ENCODE results near the gene SLC8A1. TPM values are rescaled to one million over a fixed set of nuclear protein-coding genes. Genes with fewer than 3 reads are reported as not detected.

Gene SLC8A1
- total RNA-seq, 4 donors from 2014 or later: 22.8 to 65.5 (median 42.0) TPM

DNA sequence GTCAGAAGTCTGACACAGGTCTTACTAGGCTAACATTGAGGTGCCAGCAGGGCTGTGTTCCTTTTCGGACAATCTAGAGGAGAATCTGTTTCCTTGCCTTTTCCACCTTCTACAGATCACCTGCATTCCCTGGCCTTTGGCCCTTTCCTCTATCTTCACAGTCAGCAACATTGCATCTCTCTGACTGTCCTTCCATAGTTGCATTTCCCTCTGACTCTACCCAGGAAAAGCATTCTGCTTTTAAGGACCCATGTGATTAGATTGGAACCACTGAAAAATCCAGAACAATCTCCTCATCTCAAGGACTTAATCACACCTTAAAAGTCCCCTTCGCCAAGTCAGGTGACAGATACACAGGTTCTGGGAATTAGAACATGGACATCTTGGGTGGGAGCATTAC lies 181.5 kb downstream of the SLC8A1 start:
- TF ChIP-seq, protein P1, sequence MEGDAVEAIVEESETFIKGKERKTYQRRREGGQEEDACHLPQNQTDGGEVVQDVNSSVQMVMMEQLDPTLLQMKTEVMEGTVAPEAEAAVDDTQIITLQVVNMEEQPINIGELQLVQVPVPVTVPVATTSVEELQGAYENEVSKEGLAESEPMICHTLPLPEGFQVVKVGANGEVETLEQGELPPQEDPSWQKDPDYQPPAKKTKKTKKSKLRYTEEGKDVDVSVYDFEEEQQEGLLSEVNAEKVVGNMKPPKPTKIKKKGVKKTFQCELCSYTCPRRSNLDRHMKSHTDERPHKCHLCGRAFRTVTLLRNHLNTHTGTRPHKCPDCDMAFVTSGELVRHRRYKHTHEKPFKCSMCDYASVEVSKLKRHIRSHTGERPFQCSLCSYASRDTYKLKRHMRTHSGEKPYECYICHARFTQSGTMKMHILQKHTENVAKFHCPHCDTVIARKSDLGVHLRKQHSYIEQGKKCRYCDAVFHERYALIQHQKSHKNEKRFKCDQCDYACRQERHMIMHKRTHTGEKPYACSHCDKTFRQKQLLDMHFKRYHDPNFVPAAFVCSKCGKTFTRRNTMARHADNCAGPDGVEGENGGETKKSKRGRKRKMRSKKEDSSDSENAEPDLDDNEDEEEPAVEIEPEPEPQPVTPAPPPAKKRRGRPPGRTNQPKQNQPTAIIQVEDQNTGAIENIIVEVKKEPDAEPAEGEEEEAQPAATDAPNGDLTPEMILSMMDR (IDR thresholded peaks at IDR 0.05): no peak
- no peak for TF ChIP-seq POLR2AphosphoS5 (IDR thresholded peaks at IDR 0.05)
- no peak for TF ChIP-seq EP300 (IDR thresholded peaks at IDR 0.05; ENCODE audit: low read depth)
- H3K27me3 ChIP-seq: no peaks in the 10 kb centered on the region
- H3K9me3 ChIP-seq: no peaks in the 10 kb centered on the region
- no peak for DNase-seq
- WGBS, 2 donors (ENCODE audit: low coverage in 1 of 2): 88% methylated on average over 2 of the region's 2 CpGs; no CpG with 5 or more reads in 1 of the 2 donors
- no peak overlapping the region for H3K27ac ChIP-seq
- intact Hi-C loops (cut with DNase I; ENCODE audit: low total_unique reads) (no loop called here), in situ Hi-C loops (cut with MboI; ENCODE audit: low pct_ligation_motif_present in 1 of 4, low pct_unique_long_range_greater_than_20kb in 1 of 4, low sequenced_read_pairs in 3 of 4) (no loop called here)
- H3K36me3 ChIP-seq: no peaks in the 10 kb centered on the region
- no peak overlapping the region for H3K4me3 ChIP-seq
- H3K4me1 ChIP-seq: peaks cover 0 to 3% (median 0%) of the 10 kb centered on the region in 4 donors

DNA sequence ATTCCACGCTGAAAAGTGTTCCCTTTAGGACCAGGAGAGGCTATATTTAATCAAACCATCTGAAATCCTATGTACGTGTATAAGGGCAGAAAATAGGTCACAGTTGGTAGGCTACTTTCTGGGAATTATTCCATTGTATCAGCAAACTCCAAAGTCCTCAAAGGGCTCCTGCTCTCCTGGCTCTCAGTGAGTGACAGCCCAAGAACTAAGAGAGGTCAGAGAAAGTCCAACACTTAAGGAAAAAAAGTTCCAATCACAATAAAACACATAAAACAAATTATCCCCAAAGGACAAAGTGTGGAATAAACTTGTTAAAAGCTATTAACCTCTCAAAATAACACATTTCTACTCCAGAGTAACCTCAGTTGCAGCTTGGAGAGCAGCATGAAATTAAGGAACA lies 183.3 kb downstream of the SLC8A1 start:
- Histone ChIP-seq H3K27me3 (no peaks in the 10 kb centered on the region), H3K4me3 (no peak overlapping the region), H3K27ac (no peak overlapping the region), H3K36me3 (no peaks in the 10 kb centered on the region), H3K9me3 (no peaks in the 10 kb centered on the region), H3K4me1 (peaks cover 0 to 1% (median 0%) of the 10 kb centered on the region in 4 donors)
- TF ChIP-seq, protein P1 (IDR thresholded peaks at IDR 0.05): no peak
- WGBS, 2 donors (ENCODE audit: low coverage in 1 of 2): 60 to 73% methylated on average over 2 of the region's 2 CpGs
- no peak for DNase-seq
- intact Hi-C loops (cut with DNase I; ENCODE audit: low total_unique reads): no loop called here
- in situ Hi-C loops (cut with MboI; ENCODE audit: low pct_ligation_motif_present in 1 of 4, low pct_unique_long_range_greater_than_20kb in 1 of 4, low sequenced_read_pairs in 3 of 4): no loop called here

DNA sequence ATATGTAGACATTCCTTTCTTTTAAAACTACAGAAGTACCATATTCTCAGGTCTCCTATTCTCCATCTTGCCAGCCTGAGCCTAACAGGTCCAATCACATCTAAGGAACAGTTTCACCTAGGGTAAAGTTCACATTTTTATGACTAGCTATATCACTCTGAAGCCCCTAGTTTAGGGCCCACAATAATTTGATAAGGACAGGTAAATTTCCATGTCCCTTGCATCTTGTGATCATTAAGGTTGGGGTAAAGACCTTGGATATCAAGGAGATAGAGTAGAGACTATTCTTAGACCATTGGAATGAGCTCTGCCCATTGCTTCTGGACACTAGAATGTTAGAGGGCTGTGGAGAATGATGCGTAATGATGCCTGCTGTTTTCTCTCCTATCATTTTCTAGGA lies 185.7 kb downstream of the SLC8A1 start:
- no peak overlapping the region for H3K4me3 ChIP-seq
- H3K36me3 ChIP-seq: no peaks in the 10 kb centered on the region
- H3K4me1 ChIP-seq: no peaks in the 10 kb centered on the region
- H3K27me3 ChIP-seq: no peaks in the 10 kb centered on the region
- TF ChIP-seq POLR2A (IDR thresholded peaks at IDR 0.05) (no peak), EP300 (IDR thresholded peaks at IDR 0.05; ENCODE audit: low read depth) (no peak), POLR2AphosphoS5 (IDR thresholded peaks at IDR 0.05) (no peak)
- TF ChIP-seq, protein P1 (IDR thresholded peaks at IDR 0.05): no peak
- in situ Hi-C loops (cut with MboI; ENCODE audit: low pct_ligation_motif_present in 1 of 4, low pct_unique_long_range_greater_than_20kb in 1 of 4, low sequenced_read_pairs in 3 of 4) (no loop called here), intact Hi-C loops (cut with DNase I; ENCODE audit: low total_unique reads) (no loop called here)
- 97% methylated on average over 1 of the region's 1 CpG; no CpG with 5 or more reads in 1 of the 2 donors for WGBS, 2 donors (ENCODE audit: low coverage in 1 of 2)
- H3K27ac ChIP-seq: no peak overlapping the region
- no peaks in the 10 kb centered on the region for H3K9me3 ChIP-seq
- DNase-seq: no peak

DNA sequence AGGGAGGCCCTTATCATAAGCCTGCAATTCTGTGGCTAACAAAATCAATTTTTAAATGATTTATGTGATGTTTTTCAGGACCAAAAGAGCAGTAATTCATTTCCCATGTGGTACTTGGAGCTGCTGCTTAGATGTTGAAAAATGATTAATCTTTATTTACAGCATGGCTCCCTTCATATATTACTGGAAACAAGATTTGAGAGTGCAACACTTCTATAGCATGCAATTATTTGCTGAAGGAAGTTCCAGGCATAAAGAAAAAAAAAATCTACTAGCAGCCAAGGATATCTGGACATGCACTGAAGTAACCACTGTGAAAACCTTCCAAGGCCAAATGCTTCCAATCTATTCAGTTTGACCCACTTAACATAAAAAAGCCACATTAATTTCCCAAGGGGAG lies 186.3 kb downstream of the SLC8A1 start:
- TF ChIP-seq EP300 (IDR thresholded peaks at IDR 0.05; ENCODE audit: low read depth): no peak
- Histone ChIP-seq H3K36me3 (no peaks in the 10 kb centered on the region), H3K27me3 (no peaks in the 10 kb centered on the region), H3K4me3 (no peak overlapping the region), H3K27ac (no peak overlapping the region), H3K4me1 (no peaks in the 10 kb centered on the region), H3K9me3 (no peaks in the 10 kb centered on the region)
- intact Hi-C loops (cut with DNase I; ENCODE audit: low total_unique reads): no loop called here
- in situ Hi-C loops (cut with MboI; ENCODE audit: low pct_ligation_motif_present in 1 of 4, low pct_unique_long_range_greater_than_20kb in 1 of 4, low sequenced_read_pairs in 3 of 4): no loop called here
- no peak for DNase-seq

DNA sequence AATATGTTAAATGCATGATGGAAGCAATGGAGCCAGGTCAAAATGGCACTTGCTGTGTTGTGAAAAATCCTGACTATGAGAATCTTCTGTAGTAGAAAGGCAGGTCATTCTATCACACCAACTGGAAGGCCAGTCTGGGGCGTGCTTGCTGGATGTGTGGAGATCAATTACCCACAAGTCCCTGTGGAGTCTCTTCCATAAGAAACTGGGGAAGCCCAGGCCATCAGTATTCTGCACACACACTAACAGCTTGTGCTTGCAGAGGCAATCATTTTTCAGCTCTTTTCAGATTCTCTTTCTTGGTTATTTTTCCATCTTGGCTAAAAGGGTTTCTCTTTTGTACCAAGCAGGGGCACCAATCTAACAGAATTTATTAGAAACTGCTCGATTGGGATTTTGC lies 190.8 kb downstream of the SLC8A1 start:
- no peak overlapping the region for H3K27ac ChIP-seq
- H3K9me3 ChIP-seq: no peaks in the 10 kb centered on the region
- 84 to 100% methylated on average over 1 to 2 of the region's 2 CpGs for WGBS, 2 donors (ENCODE audit: low coverage in 1 of 2)
- H3K27me3 ChIP-seq: no peaks in the 10 kb centered on the region
- no peak overlapping the region for H3K4me3 ChIP-seq
- no peaks in the 10 kb centered on the region for H3K36me3 ChIP-seq
- in situ Hi-C loops (cut with MboI; ENCODE audit: low pct_ligation_motif_present in 1 of 4, low pct_unique_long_range_greater_than_20kb in 1 of 4, low sequenced_read_pairs in 3 of 4): no loop called here
- no peak for TF ChIP-seq POLR2AphosphoS5 (IDR thresholded peaks at IDR 0.05)
- no peak for TF ChIP-seq EP300 (IDR thresholded peaks at IDR 0.05; ENCODE audit: low read depth)
- TF ChIP-seq POLR2A (IDR thresholded peaks at IDR 0.05): no peak
- TF ChIP-seq, protein P1 (IDR thresholded peaks at IDR 0.05): no peak
- intact Hi-C loops (cut with DNase I; ENCODE audit: low total_unique reads): no loop called here
- H3K4me1 ChIP-seq: no peaks in the 10 kb centered on the region
- no peak for DNase-seq
